ENCODE results near the gene GAS7.

- TF ChIP-seq CEBPB (IDR thresholded peaks at IDR 0.05; ENCODE audit: low read depth) (no peak), POLR2AphosphoS5 (IDR thresholded peaks at IDR 0.05; ENCODE audit: low read depth, low read length) (no peak), YY1 (IDR thresholded peaks at IDR 0.05; ENCODE audit: extremely low read depth, insufficient replicate concordance, low read depth, low read length) (no peak), CTCF (IDR thresholded peaks at IDR 0.05 in 2 of 3, conservative IDR thresholded peaks at IDR 0.05 in 1 of 3; ENCODE audit: borderline replicate concordance in 1 of 3, insufficient read depth in 1 of 3, low read depth in 2 of 3, low read length in 2 of 3) (no peak), POLR2A (IDR thresholded peaks at IDR 0.05; ENCODE audit: borderline replicate concordance, extremely low read depth, insufficient read depth, insufficient read length) (no peak), CBX3 (IDR thresholded peaks at IDR 0.05; ENCODE audit: low read depth) (no peak), EGR1 (IDR thresholded peaks at IDR 0.05; ENCODE audit: low read depth) (no peak)
Measured at GRCh38 chr17:10234033-10234432, 35.6 kb upstream of the GAS7 start.

Data from HCT116 (cell line).